Measurements from ENCODE around the gene RALGAPA2. TPM values are rescaled to one million over a fixed set of nuclear protein-coding genes. Genes with fewer than 3 reads are reported as not detected.

RALGAPA2 gene
- total RNA-seq, 1 experiment from 2014 or later, result 13.4 TPM

DNA sequence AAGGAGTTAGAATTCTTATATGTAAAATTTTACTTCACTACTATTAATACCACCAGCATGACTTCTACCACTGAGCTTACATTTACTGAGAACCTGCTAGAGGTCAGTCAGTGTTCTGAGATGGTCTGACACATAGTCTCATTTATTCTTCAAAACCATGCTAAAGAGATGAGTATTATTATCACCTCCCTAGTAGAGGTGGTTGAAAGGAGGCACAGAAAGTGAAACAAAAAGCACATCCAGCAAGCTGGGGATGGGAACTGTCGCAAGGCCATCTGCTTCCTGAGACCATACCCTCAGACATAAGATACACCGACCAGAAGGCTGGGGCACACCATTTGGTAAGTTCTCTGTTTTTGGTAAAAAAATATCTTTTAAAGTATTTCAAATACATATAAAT, 206.9 kb downstream of the RALGAPA2 start:
- no peak overlapping the region for H3K27ac ChIP-seq (ENCODE audit: low read length)
- POLR2A ChIA-PET, result no interaction called here
- BruUV-seq (replicated peaks), result no TSS peak
- H3K4me1 ChIP-seq (ENCODE audit: control insufficient read depth, insufficient read depth, low read length), result no peaks in the 10 kb centered on the region
- H3K9me3 ChIP-seq (ENCODE audit: control insufficient read depth, insufficient read depth, low read depth, low read length), result no peaks in the 10 kb centered on the region
- H3K36me3 ChIP-seq (ENCODE audit: control insufficient read depth, insufficient read depth, low read length), result no peaks in the 10 kb centered on the region
- TF ChIP-seq POLR2AphosphoS5 (IDR thresholded peaks at IDR 0.05; ENCODE audit: low read depth, low read length) (no peak), CTCF (IDR thresholded peaks at IDR 0.05) (no peak), SIN3A (IDR thresholded peaks at IDR 0.05; ENCODE audit: borderline replicate concordance, insufficient read depth, low read depth, low read length) (no peak), TCF7L2 (IDR thresholded peaks at IDR 0.05; ENCODE audit: low read depth, low read length) (no peak)
- TF ChIP-seq, protein P1, sequence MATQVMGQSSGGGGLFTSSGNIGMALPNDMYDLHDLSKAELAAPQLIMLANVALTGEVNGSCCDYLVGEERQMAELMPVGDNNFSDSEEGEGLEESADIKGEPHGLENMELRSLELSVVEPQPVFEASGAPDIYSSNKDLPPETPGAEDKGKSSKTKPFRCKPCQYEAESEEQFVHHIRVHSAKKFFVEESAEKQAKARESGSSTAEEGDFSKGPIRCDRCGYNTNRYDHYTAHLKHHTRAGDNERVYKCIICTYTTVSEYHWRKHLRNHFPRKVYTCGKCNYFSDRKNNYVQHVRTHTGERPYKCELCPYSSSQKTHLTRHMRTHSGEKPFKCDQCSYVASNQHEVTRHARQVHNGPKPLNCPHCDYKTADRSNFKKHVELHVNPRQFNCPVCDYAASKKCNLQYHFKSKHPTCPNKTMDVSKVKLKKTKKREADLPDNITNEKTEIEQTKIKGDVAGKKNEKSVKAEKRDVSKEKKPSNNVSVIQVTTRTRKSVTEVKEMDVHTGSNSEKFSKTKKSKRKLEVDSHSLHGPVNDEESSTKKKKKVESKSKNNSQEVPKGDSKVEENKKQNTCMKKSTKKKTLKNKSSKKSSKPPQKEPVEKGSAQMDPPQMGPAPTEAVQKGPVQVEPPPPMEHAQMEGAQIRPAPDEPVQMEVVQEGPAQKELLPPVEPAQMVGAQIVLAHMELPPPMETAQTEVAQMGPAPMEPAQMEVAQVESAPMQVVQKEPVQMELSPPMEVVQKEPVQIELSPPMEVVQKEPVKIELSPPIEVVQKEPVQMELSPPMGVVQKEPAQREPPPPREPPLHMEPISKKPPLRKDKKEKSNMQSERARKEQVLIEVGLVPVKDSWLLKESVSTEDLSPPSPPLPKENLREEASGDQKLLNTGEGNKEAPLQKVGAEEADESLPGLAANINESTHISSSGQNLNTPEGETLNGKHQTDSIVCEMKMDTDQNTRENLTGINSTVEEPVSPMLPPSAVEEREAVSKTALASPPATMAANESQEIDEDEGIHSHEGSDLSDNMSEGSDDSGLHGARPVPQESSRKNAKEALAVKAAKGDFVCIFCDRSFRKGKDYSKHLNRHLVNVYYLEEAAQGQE (IDR thresholded peaks at IDR 0.05; ENCODE audit: insufficient read depth in 1 of 2, low read depth in 2 of 2, low read length in 1 of 2), result no peak
- H3K27me3 ChIP-seq (ENCODE audit: control insufficient read depth, insufficient read depth, low read length), result no peaks in the 10 kb centered on the region
- H3K4me3 ChIP-seq (ENCODE audit: low read depth in 2 of 2, low read length in 2 of 2), result no peak overlapping the region
- in situ Hi-C loops (cut with HindIII; ENCODE audit: low pct_unique_long_range_greater_than_20kb, low sequenced_read_pairs), result no loop called here
- intact Hi-C loops (cut with micrococcal nuclease; ENCODE audit: unreplicated experiment), result no loop called here
- CTCF ChIA-PET, result no interaction called here
- DNase-seq (ENCODE audit: low read depth, low spot score) (no peak), ATAC-seq (no peak)

DNA sequence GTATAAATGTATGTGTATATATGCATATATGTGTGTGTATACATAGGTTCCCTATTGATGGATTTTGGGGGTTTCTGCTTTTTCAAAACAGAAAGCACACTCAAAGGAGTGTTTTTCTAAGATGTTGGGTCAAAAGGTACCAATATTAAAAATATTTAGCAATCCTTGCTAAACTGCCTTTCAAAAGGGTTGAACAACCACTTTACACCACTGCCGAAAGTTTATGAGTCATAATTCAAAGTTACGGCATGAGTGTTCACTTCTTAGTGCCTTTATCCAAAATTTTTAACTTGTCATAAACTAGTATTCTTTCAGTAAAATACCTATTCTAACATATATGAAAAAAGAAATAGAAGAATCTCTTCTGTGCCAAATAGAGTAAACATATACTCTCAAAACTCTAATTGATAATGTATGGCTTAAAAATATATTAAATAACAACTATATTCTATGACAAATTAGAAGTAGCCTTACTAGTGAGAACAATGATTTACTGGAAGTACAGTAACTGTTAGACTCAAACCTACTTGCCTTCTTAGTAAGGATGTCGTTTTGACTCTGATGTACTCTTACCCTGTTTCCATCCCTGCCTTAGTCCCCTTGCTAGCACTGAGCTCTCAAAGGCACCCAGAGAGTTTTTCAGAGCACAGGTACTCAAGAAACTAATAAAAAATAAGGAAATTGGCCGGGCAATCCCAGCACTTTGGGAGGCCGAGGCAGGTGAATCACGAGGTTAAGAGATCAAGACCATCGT, 208.5 kb downstream of the RALGAPA2 start:
- Histone ChIP-seq H3K36me3 (ENCODE audit: control insufficient read depth, insufficient read depth, low read length) (no peaks in the 10 kb centered on the region), H3K27ac (ENCODE audit: low read length) (no peak overlapping the region), H3K4me3 (ENCODE audit: low read depth in 2 of 2, low read length in 2 of 2) (no peak overlapping the region), H3K4me1 (ENCODE audit: control insufficient read depth, insufficient read depth, low read length) (no peaks in the 10 kb centered on the region), H3K27me3 (ENCODE audit: control insufficient read depth, insufficient read depth, low read length) (no peaks in the 10 kb centered on the region), H3K9me3 (ENCODE audit: control insufficient read depth, insufficient read depth, low read depth, low read length) (no peaks in the 10 kb centered on the region)
- in situ Hi-C loops (cut with HindIII; ENCODE audit: low pct_unique_long_range_greater_than_20kb, low sequenced_read_pairs), result no loop called here
- intact Hi-C loops (cut with micrococcal nuclease; ENCODE audit: unreplicated experiment), result no loop called here
- POLR2A ChIA-PET, result no interaction called here
- ATAC-seq, result no peak
- BruUV-seq (replicated peaks), result no TSS peak
- TF ChIP-seq CTCF (IDR thresholded peaks at IDR 0.05) (no peak), POLR2AphosphoS5 (IDR thresholded peaks at IDR 0.05; ENCODE audit: low read depth, low read length) (no peak), SIN3A (IDR thresholded peaks at IDR 0.05; ENCODE audit: borderline replicate concordance, insufficient read depth, low read depth, low read length) (no peak), TCF7L2 (IDR thresholded peaks at IDR 0.05; ENCODE audit: low read depth, low read length) (no peak)
- TF ChIP-seq, protein P1 (IDR thresholded peaks at IDR 0.05; ENCODE audit: insufficient read depth in 1 of 2, low read depth in 2 of 2, low read length in 1 of 2), result no peak
- DNase-seq (ENCODE audit: low read depth, low spot score), result no peak
- CTCF ChIA-PET, result no interaction called here

Data from Panc1 (cell line).